Calu3 (cell line): ENCODE measurements around the gene AKR7A3. TPM values are rescaled to one million over a fixed set of nuclear protein-coding genes. Genes with fewer than 3 reads are reported as not detected.

Experiments
- BruUV-seq: library from RNA; stranded (reverse); fragments of 400-500 nt; replicated peaks from 2 replicates; lab custom pipeline; 2021; lab: Mats Ljungman, UMichigan
- CTCF ChIA-PET: fragments of 300-600 bp; sonication (Branson Sonifier 250); formaldehyde crosslinking; loops from one replicate; lab custom pipeline; 2022; ENCODE audit warnings: antibody characterized with exemption; lab: Charles Lee
- DNase-seq: peaks from one replicate; pipeline ENCODE4 v3.0.0; 2022
- H3K27ac Mint-ChIP-seq: one replicate; pipeline ENCODE4 v1.8.0; 2022; ENCODE audit warnings: mixed read lengths; ENCODE audit not compliant: unreplicated experiment
- H3K27me3 Mint-ChIP-seq: one replicate; pipeline ENCODE4 v1.8.0; 2022; ENCODE audit warnings: mixed read lengths; ENCODE audit not compliant: unreplicated experiment
- H3K36me3 Mint-ChIP-seq: one replicate; pipeline ENCODE4 v1.8.0; 2022; ENCODE audit warnings: mild to moderate bottlenecking, moderate library complexity, mixed read lengths; ENCODE audit not compliant: insufficient read depth, unreplicated experiment
- H3K4me1 Mint-ChIP-seq: one replicate; pipeline ENCODE4 v1.8.0; 2022; ENCODE audit warnings: mild to moderate bottlenecking, low read depth, mixed read lengths; ENCODE audit not compliant: unreplicated experiment
- H3K4me3 Mint-ChIP-seq: one replicate; pipeline ENCODE4 v1.8.0; 2022; ENCODE audit warnings: mild to moderate bottlenecking, low read depth, moderate library complexity, mixed read lengths; ENCODE audit not compliant: unreplicated experiment
- H3K9me3 Mint-ChIP-seq: one replicate; pipeline ENCODE4 v1.8.0; 2022; ENCODE audit warnings: low read depth, mixed read lengths; ENCODE audit not compliant: unreplicated experiment
- CTCF ChIP-seq: fragments of 200-600 bp; IDR thresholded peaks from one replicate; pipeline ENCODE4 v1.8.0; 2022; ENCODE audit warnings: antibody characterized with exemption; ENCODE audit not compliant: unreplicated experiment
- intact Hi-C: fragments of 100-400 bp; cut with micrococcal nuclease; formaldehyde crosslinking; loops from one replicate; pipeline ENCODE4 v1.10.0; 2022; ENCODE audit not compliant: unreplicated experiment
- total RNA-seq: library from RNA; stranded (reverse); gene quantifications from 2 replicates; pipeline ENCODE4 v1.2.3, GENCODE V29; 2022

AKR7A3 gene
- total RNA-seq, 1 experiment from 2014 or later = 1.7 TPM

- Mint-ChIP-seq H3K27ac (no peak overlapping the region), H3K27me3 (no peaks in the 10 kb centered on the region), H3K4me1 (peaks cover 9% of the 10 kb centered on the region), H3K4me3 (no peak overlapping the region), H3K36me3 (peaks cover 33% of the 10 kb centered on the region), H3K9me3 (no peaks in the 10 kb centered on the region)
- CTCF ChIA-PET = no interaction called here
- no TSS peak for BruUV-seq
- intact Hi-C loops = loop anchor here (2.0 kb wide), 1 partner anchor 25 kb away; no protein-coding TSS in a partner anchor
- no peak for DNase-seq
- no peak for TF ChIP-seq CTCF
Measured at GRCh38 chr1:19333587-19334354, 45.2 kb upstream of the AKR7A3 start.

GRCh38 chr1:19332832-19333231 is 44.3 kb upstream of the AKR7A3 start:
- BruUV-seq = no TSS peak
- H3K27me3 Mint-ChIP-seq = no peaks in the 10 kb centered on the region
- H3K27ac Mint-ChIP-seq = no peak overlapping the region
- DNase-seq = no peak
- intact Hi-C loops = loop anchor here (2.0 kb wide), 1 partner anchor 26 kb away; no protein-coding TSS in a partner anchor
- peaks cover 8% of the 10 kb centered on the region for H3K4me1 Mint-ChIP-seq
- H3K9me3 Mint-ChIP-seq = no peaks in the 10 kb centered on the region
- H3K36me3 Mint-ChIP-seq = peaks cover 28% of the 10 kb centered on the region
- CTCF ChIA-PET = no interaction called here
- no peak for TF ChIP-seq CTCF
- H3K4me3 Mint-ChIP-seq = no peak overlapping the region

- no peak for DNase-seq
- CTCF ChIA-PET = no interaction called here
- no peak overlapping the region for H3K4me3 Mint-ChIP-seq
- no peaks in the 10 kb centered on the region for H3K27me3 Mint-ChIP-seq
- intact Hi-C loops = no loop called here
- no peak for TF ChIP-seq CTCF
- no TSS peak for BruUV-seq
- peaks cover 30% of the 10 kb centered on the region for H3K36me3 Mint-ChIP-seq
- no peaks in the 10 kb centered on the region for H3K9me3 Mint-ChIP-seq
- no peak overlapping the region for H3K27ac Mint-ChIP-seq
- H3K4me1 Mint-ChIP-seq = no peaks in the 10 kb centered on the region
Measured at GRCh38 chr1:19331262-19331878, 42.8 kb upstream of the AKR7A3 start.

GRCh38 chr1:19330449-19331135 is 42.0 kb upstream of the AKR7A3 start:
- H3K4me1 Mint-ChIP-seq = no peaks in the 10 kb centered on the region
- TF ChIP-seq CTCF = no peak
- CTCF ChIA-PET = no interaction called here
- peaks cover 30% of the 10 kb centered on the region for H3K36me3 Mint-ChIP-seq
- intact Hi-C loops = no loop called here
- no peak overlapping the region for H3K4me3 Mint-ChIP-seq
- DNase-seq = no peak
- H3K9me3 Mint-ChIP-seq = no peaks in the 10 kb centered on the region
- no TSS peak for BruUV-seq
- H3K27ac Mint-ChIP-seq = no peak overlapping the region
- no peaks in the 10 kb centered on the region for H3K27me3 Mint-ChIP-seq
